Adipose tissue (tissue), 3 donors: ENCODE results near the gene ZNF30. TPM values are rescaled to one million over a fixed set of nuclear protein-coding genes. Genes with fewer than 3 reads are reported as not detected.
"Not testable (repeated sequence)": the region's sequence is repeated elsewhere in the genome, so short reads cannot be mapped to it uniquely, and the experiment has no call there.

Experiments used
- H3K27ac ChIP-seq: one replicate; pipeline ENCODE4 v1.5.1; 2013; ENCODE audit warnings: low read depth, low read length
- WGBS, 3 donors: extraction: QIAGEN DNeasy Blood & Tissue Kit; methylation state at CpG; one replicate each; pipeline ENCODE4 v1.1.7; 2013; 5-methylcytosine and 5-hydroxymethylcytosine counted together
- polyA plus RNA-seq, 3 donors: library from polyadenylated mRNA; stranded (reverse); fragments of 200-250 nt; gene quantifications; one replicate each; pipeline ENCODE4 v1.2.3, GENCODE V29; 2013
- donor health status: healthy with polysubstance abuse.
- donor health status: Bipolar disorder and iron deficiency.
- donor health status: healthy.

ZNF30 gene
- polyA plus RNA-seq, 3 donors = 0.76 to 1.7 (median 1.4) TPM

DNA sequence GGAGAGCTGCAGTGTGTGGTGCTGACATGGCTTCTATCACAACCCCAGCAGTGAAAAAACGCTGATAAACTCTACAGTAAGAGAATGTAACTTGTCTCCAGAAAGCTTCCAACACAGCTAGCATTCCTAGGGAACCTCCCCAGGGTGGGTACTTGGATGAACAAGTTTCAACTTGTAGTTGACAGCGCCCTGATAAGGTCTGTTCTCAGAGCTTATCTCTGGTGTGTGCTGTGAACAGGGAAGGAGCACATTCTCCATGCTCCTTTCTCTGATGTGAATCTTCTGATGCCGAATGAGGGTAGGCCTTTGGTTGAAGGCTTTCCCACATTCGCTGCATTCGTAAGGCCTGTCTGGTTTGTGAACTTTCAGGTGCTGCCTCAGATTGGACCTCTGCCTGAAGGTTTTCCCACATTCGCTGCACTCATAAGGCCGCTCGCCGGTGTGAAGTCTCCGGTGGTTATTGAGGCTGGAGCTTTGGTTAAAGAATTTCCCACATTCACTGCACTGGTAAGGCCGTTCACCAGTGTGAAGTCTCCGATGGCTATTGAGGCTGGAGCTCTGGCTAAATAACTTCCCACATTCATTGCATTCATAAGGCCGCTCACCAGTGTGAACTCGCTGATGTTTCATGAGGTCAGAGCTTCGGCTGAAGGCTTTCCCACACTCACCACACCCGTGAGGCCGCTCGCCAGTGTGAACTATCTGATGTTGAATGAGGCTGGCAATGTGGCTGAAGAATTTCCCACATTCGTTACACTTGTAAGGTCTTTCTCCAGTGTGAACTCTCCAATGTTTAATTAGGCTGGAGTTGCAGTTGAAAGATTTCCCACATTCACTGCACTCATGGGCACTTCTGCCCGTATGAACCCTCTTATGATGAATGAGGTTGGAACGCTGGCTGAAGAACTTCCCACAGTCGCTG lies 31.4 kb downstream of the ZNF30 start:
- 94 to 96% (median 96%) methylated on average over 22 of the region's 22 CpGs for WGBS, 3 donors
- no peak overlapping the region for H3K27ac ChIP-seq

DNA sequence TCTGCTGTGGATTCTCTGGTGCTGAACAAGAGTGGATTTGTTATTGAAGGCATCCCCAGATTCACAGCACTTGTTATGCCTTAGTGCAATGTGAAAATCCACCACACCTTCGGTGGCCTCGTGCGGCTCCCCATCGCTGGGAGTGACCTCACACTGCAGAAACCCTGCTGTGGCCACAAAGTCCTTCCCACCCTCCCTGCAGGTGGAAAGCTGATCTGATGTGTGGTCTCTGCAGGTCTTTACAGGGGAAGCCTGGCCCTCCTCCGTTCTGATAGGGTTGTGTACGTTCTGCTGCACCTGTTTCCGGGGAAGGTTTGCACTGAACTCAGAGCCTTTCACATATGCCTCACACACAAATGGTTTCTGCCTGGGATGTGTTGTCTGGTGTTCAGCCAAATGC lies 32.3 kb downstream of the ZNF30 start:
- 84 to 93% (median 91%) methylated on average over 7 of the region's 7 CpGs for WGBS, 3 donors
- no peak overlapping the region for H3K27ac ChIP-seq

DNA sequence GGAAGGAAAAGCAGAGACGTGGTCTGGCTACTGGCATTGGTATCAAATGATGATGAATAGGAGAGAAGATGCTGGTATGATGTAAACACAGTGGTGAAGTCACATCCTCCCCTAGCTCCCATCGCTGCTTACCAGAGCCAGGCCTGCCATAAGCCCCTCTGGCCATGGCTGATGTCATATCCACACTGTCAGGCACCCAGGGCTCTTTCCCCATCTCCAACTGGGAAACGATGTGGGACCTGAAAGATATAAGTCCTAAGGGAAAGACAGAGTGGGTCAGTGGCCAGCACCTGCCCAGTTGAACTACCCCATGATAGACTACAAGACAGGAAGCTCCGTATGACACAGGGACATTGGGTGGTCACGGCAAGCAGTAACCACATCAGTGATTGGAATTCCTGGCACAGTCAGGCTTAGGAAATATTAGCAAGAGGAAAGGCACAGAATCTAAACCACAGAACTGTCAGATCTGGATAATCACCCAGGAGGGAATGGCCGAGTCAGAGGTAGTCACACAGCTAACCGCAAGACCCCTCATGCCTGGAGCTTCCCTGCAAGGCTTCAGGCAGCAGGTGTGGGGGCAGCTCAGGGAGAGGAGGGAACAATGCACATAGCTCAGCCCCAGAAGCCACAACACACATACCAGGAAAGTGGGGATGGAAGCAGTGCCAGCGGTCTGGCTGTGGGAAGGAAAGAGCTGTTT lies 33.6 kb downstream of the ZNF30 start:
- H3K27ac ChIP-seq = no peak overlapping the region
- WGBS, 3 donors = 95 to 97% (median 95%) methylated on average over 8 of the region's 8 CpGs

DNA sequence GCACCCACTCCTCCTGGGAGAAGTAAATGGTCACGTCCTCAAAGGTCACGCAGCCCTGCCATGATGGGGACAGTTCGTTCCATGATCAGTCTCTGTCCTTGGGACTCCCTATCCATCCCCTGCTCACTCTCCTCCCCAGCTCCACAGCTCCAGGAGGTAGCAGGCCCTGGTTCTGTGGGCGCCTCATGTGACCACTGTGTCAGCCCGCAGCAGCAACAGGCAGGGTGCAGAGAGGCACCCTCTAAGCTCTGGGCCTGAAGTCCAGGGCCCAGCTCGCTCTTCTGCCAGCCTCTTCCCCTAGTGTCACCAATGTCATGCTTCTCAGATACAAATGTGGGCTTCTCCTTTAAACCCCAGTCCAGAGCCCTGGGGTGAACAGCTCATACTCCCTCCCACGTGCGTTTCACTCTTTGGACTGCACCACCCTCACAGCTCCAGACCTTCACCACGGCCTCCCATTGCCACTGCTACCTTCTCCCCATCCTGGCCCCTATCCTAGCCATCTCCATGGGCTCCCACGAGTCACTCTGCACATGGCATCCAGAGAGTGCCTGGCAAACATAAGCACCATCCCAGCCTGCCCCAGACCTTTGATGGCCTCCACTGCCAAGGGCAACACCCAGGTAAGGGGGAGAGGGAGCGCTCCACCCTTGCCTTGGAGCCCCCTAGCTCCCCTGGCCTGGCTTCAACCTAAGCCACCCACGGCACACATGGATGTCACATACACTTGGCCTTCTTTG lies 34.4 kb downstream of the ZNF30 start:
- 95 to 99% (median 98%) methylated on average over 12 of the region's 12 CpGs for whole genome bisulfite sequencing, 3 donors
- no peak overlapping the region for H3K27ac ChIP-seq

DNA sequence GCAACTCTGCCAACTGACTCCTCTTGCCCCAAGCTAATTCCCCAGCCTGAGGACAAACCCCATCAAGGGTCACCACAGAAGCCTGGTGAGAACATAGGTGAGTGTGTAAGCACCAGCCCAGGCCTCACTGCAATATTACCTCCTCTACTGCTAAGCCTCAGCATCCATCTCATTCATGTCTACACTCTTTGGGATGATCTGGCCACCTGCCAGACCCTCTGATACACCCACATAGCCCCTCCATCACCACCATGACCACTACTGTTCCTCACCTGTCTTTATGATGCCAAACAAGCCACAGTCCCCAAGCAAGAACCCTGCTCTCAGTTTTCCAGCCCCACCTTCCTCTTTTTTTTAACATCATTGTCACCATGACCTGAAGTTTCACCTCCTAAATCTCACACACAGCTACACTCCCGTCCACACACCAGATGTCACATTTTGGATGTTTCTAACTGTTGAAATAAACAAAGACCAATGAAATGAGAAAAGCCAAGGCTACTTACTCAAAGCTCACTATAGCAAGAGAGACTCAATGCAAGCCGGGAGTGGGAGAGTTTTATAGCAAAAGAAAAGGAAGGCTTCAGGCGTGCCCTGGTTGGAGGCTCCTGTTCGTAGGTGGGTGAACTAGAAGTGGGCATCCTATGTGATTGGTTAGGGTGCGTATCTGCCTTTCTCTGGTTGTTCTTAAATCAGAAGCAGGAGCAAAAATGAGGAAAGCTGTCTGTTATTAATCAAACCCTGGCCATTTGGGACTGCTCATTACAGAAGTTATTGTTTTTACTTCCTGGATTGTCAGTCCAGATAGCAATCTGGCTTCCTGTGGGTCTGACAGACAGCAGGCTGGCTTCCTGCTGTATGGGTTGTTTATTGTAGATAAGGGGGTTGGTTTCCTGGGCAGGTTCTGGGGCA lies 35.3 kb downstream of the ZNF30 start:
- no peak overlapping the region for H3K27ac ChIP-seq
- WGBS, 3 donors = 52 to 75% (median 59%) methylated on average over 5 of the region's 5 CpGs

DNA sequence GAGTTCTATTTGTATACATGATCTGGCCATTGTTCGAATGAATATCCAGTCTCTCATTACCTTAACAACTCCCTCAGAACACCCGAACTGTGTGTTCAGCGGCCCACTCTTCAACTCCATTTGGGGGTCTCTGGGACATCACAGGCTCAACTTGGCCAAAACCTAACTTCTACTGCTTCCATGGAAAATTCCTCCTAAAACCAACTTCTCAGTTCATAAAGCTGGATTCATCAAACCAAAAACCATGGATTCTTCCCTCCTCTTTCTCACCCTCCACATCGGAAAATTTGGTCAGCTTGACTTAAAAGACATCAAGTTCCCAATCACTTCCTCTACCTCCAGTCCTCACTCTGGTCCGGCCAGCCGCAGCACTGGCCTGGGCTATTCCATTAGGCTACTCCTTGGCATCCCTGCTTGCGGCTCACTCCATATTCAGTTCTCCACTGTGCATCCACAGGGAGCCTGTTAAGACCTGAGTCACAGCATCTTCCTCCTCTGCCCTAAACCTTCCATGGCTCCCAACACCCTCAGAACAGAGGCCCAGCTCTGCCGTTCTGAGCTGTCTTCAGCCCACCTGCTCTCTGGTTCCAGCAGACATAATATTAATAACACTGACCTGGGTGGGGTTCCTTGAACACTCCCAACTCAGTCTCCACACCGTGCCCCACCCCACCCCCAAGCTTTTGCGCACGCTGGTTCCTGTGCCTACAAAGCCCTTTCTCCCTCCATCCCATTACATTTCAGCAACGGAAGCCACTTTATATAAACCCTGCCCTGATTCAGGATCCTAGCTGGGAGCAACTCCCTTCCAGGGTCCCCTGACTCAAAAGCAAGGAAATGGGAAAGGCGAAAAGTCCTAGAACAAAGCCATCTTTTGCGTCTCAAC lies 36.2 kb downstream of the ZNF30 start:
- H3K27ac ChIP-seq = no peak overlapping the region

DNA sequence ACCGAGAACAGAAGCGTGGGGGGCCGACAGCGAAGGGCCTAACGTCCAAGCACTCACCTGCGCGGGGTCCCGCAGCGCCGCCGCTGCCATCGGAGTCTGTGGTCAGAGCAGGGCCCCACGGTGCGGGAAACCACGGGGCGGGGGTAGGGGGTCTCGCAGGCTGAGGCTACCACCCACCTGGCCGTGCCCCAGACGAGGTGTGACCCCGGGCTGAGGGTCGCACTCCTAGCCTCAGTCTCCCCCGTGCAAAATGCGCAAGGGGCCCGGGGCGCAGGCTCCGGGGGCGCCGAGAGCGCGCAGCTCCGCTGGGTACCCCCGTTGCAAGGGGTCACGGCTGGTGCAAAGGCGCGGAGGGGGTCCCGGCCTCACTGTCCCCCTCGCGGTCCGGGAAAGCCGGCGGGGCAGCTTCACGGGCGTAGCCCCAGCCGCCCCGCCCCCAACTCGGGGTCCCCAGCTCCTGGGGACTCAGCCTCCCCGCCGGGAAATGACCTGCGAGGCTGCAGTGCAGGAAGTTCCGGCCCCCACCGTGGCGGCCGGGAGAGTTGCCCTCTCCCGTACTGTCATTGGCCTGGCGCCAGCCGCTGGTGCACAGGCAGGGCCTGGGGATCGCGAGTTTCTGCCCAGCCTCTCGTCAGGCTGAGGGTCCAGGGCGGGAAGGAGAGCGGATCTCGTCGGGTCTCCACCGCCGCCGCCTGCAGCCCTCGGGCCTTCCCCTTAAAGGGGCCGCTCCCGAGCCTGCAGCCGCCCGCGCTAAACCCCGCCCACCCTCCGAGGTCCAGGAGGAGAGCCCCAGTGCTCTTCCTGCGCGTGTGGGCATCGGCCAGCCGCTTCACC lies 37.1 kb downstream of the ZNF30 start, which contains the start of gene ZNF792:
ZNF792 (minus strand) TSS at position 657 of the 834 bp plus-strand sequence; CDS start at position 90, 567 bp downstream.
- WGBS, 3 donors = 0 to 1% (median 0%) methylated on average over 65 to 78 of the region's 78 CpGs
- no peak within 1 kb of the TSS for H3K27ac ChIP-seq

More for the DNA sequence above, 36.2 kb downstream of the ZNF30 start:
- 24 to 27% (median 26%) methylated on average over 14 of the region's 14 CpGs for WGBS, 3 donors

DNA sequence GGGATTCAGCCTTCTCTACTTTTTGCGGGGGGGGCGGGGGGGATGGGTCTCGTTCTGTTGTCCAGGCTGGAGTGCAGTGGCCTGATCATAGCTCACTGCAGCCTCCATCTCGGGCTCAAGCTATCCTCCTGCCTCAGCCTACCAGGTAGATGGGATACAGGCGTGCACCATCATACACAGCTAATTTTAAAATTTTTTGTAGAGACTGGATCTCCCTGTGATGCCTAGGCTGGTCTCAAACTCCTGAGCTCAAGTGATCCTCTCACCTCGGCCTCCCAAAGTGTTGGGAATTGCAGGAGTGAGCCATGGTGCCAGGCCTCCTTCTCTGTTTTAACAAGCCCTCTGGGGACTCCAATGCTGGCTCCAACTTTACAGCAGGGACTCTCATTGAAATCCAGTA lies 37.9 kb downstream of the ZNF30 start:
- 52 to 67% (median 60%) methylated on average over 6 of the region's 6 CpGs for WGBS, 3 donors
- H3K27ac ChIP-seq = no peak overlapping the region

DNA sequence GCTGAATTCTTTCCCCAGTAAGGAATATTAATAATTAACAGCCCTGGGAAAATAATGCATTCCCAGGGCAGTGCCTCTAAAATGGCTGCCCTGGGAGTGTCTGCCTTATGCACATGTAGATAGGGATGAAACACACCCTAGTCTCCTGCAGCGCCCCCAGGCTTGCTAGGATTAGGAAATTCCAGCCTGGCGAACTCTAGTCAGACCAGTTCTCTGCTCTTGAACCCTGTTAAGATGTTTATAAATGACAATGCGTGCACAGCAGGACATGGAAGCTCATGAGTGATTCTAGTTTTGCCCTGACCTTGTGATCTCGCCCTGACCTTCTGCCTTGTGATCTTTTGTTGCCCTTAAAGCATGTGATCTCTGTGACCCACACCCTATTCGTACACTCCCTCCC lies 38.8 kb downstream of the ZNF30 start:
- 79 to 84% (median 81%) methylated on average over 5 of the region's 5 CpGs for whole genome bisulfite sequencing, 3 donors
- H3K27ac ChIP-seq = not testable (repeated sequence)

DNA sequence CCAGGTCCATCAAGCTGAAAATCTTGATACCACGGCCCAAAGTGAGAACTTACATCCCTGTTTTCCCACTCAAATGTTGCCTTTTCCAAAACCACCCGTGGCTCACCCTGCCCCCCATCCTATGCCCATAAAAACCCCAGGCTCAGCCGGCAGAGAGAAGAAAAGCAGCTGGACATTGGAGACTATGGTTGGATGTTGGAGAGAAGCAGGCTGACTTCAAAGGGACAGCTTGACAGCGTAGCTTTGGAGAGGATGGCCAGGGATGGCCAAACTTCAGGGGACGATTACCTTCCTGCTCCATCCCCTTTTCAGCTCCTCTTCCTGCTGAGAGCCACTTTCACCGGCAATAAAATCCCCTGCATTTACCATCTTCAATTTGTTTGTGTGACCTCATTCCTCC lies 40.8 kb downstream of the ZNF30 start:
- WGBS, 3 donors = 83 to 89% (median 83%) methylated on average over 6 of the region's 6 CpGs
- H3K27ac ChIP-seq = no peak overlapping the region

DNA sequence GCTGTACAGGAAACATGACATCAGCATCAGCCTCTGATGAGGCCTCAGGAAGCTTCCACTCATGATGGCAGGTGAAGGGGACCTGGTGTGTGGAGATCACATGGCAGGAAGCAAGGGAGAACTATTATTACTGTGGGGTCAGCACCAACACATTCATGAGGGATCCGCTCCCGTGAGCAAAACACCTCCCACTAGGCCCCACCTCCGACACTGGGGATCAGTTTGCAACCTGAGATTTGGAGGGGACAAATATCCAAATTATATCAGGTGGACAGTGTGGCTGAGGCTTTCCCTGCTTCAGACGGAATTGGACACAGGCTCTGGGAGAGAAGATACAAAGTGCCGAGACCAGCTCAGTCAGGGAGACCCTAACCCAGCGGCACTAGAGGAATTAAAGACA lies 43.0 kb downstream of the ZNF30 start:
- H3K27ac ChIP-seq = no peak overlapping the region
- 91 to 96% (median 92%) methylated on average over 6 of the region's 6 CpGs for WGBS, 3 donors

DNA sequence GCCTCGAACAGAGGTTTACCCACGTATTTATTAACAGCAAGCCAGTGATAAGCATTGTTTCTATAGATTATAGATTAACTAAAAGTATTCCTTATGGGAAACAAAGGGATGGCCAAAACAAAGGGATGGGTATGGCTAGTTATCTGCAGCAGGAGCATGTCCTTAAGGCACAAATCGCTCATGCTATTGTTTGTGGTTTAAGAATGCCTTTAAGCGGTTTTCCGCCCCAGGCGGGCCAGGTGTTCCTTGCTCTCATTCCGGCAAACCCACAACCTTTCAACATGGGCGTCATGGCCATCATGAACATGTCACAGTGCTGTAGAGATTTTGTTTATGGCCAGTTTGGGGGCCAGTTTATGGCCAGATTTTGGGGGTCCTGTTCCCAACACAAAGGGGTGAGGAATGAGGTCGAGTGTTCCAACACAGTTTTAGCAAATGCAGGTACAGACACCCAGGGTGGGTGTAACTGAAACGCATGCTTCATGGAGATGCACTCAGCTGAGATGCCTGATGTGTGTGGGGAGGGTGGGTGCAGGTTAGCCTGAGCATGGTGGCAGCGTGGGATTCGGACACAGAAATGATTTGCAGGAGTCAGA lies 43.6 kb downstream of the ZNF30 start:
- WGBS, 3 donors = 87 to 91% (median 90%) methylated on average over 12 of the region's 12 CpGs

DNA sequence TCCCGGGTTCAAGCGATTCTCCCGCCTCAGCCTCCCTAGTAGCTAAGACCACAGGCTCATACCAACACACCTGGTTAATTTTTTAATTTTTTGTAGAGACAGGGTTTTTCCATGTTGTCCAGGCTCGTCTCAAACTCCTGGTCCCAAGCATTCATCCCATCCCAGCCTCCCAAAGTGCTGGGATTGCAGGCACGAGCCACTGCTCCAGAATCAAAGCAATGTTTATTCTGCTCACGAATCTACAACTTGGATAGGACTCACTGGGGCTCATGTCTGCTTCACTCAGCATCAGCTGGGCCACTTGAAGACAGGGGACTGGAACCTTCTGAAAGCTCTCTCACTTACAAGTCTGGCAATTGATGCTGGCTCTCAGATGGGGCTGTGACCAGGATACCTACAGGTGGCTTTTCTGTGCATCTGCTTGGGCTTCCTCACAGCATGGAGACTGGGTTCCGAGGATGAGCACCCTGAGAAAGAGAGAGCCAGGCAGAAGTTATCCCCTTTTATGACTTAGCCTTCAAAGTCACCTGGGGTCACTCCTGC lies 45.5 kb downstream of the ZNF30 start:
- WGBS, 3 donors = 86 to 92% (median 89%) methylated on average over 7 of the region's 7 CpGs
- H3K27ac ChIP-seq = no peak overlapping the region

More for the DNA sequence above, 43.6 kb downstream of the ZNF30 start:
- H3K27ac ChIP-seq = not testable (repeated sequence)

DNA sequence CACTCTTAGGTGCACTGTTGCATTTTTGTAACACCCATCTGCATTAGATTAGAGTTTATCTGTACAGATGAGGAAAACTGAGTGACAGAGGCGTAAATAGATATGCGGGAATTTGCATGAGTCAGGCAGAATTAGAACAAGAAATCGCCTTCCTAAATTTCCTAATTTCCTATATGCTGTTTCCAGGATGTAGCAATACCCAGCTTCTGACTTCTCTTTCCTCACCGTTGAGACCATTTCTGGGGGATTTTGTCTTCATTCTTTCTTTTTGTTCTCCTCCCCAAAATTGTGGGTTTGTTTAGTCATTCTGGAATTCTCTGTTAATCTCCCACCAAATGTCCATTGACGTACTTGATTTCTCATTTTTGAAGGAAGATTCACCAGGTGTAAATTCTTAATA lies 47.9 kb downstream of the ZNF30 start:
- H3K27ac ChIP-seq = no peak overlapping the region
- 35 to 87% (median 45%) methylated on average over 5 of the region's 5 CpGs for WGBS, 3 donors

DNA sequence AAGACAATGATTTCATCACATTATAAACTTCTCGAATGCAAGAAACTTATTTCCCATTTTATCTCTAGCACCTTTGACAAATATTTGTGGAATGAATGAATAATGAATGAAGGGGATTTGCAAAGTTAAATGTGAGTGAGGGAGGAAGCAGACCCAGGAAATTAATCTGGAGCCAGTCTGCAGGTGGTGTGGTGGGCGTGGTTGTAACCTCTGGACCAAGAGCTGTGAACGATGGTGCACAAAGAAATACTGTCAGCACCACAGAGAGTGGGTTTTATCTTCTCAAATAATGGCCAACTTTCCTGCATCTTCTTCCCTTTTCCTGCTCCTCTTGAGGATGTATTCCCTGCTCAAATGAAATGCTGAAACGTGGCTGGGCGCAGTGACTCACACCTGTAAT lies 48.4 kb downstream of the ZNF30 start:
- 58 to 72% (median 63%) methylated on average over 5 of the region's 5 CpGs for WGBS, 3 donors

More for the DNA sequence above, 48.4 kb downstream of the ZNF30 start:
- H3K27ac ChIP-seq = no peak overlapping the region
